ENCODE measurements around the gene SLX9. TPM values are rescaled to one million over a fixed set of nuclear protein-coding genes. Genes with fewer than 3 reads are reported as not detected.

Gene SLX9
- total RNA-seq, 1 donor from 2014 or later = 31.8 TPM

DNA sequence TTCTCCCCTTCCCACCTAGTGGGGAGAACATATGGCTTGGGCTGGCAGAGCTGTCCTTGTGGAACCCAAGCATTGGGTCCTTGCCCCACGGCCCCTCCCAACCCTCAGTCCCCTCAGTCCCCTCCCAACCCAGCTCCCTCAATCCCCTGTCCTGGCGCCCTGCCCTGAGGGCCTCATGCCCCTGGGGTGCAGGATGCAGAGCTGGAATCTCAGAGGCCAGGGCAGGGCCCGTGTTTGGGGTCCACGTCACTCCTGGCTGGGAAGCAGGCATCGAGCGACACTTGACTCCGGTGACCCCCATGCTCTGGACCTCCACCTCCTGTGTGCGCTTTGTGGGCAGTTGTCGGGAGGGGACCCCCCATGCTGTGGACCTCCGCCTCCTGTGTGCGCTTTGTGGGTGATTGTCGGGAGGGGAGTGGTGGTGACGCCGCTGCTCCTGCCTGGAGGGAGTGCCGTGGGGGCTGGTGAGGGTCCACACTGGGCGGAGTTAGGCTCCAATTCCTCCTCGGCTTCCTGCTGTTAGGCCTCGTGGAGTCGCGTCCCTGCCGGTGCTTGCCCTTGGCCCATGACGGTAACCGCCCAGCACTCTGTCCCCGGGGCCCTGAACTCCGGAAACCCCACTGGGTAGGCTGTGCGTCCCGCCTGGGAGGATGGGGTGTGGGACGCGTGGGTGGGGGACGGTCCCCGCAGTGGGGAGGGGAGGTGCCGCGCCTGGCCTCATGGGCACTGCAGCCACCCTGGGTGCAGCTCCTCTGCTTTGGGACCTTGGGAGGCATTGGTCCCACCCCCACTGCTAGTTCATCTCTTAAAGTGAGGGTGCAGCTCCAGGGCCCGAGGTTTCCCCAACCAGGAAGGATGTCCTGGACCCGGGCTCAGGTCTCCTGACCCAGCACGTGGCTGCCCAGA, 31.2 kb downstream of the SLX9 start:
- no peaks in the 10 kb centered on the region for H3K27me3 Mint-ChIP-seq (ENCODE audit: low read depth)
- peaks cover 19% of the 10 kb centered on the region for H3K4me1 Mint-ChIP-seq
- H3K9me3 Mint-ChIP-seq = no peaks in the 10 kb centered on the region
- DNase-seq (ENCODE audit: low spot score in 2 of 2, unreplicated experiment in 2 of 2) = no peak
- H3K36me3 Mint-ChIP-seq = peaks cover 18% of the 10 kb centered on the region
- H3K4me3 Mint-ChIP-seq = no peak overlapping the region
- H3K27ac Mint-ChIP-seq = no peak overlapping the region
- TF ChIP-seq, protein P1, sequence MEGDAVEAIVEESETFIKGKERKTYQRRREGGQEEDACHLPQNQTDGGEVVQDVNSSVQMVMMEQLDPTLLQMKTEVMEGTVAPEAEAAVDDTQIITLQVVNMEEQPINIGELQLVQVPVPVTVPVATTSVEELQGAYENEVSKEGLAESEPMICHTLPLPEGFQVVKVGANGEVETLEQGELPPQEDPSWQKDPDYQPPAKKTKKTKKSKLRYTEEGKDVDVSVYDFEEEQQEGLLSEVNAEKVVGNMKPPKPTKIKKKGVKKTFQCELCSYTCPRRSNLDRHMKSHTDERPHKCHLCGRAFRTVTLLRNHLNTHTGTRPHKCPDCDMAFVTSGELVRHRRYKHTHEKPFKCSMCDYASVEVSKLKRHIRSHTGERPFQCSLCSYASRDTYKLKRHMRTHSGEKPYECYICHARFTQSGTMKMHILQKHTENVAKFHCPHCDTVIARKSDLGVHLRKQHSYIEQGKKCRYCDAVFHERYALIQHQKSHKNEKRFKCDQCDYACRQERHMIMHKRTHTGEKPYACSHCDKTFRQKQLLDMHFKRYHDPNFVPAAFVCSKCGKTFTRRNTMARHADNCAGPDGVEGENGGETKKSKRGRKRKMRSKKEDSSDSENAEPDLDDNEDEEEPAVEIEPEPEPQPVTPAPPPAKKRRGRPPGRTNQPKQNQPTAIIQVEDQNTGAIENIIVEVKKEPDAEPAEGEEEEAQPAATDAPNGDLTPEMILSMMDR (IDR thresholded peaks at IDR 0.05; ENCODE audit: unreplicated experiment) = no peak

DNA sequence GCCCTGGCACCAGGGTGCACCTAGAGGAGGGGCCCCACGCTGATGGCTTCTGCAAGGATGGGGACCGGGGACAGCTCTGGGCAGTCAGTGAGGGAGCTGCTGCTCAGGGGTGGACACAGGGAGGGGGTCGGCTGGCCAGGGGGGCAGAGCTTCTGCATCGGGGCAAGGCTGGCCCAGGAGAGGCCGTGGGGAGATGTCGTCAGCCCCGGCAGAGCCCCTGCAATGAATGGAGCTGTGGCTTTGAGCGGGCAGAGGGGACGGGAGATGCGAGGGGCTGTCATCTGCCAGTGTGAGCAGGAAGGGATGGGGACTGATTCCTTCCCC, 31.8 kb downstream of the SLX9 start:
- Mint-ChIP-seq H3K36me3 (peaks cover 17% of the 10 kb centered on the region), H3K27ac (no peak overlapping the region), H3K4me3 (no peak overlapping the region), H3K4me1 (peaks cover 14% of the 10 kb centered on the region), H3K27me3 (ENCODE audit: low read depth) (no peaks in the 10 kb centered on the region), H3K9me3 (no peaks in the 10 kb centered on the region)
- TF ChIP-seq, protein P1 (IDR thresholded peaks at IDR 0.05; ENCODE audit: unreplicated experiment) = no peak
- no peak for DNase-seq (ENCODE audit: low spot score in 2 of 2, unreplicated experiment in 2 of 2)

DNA sequence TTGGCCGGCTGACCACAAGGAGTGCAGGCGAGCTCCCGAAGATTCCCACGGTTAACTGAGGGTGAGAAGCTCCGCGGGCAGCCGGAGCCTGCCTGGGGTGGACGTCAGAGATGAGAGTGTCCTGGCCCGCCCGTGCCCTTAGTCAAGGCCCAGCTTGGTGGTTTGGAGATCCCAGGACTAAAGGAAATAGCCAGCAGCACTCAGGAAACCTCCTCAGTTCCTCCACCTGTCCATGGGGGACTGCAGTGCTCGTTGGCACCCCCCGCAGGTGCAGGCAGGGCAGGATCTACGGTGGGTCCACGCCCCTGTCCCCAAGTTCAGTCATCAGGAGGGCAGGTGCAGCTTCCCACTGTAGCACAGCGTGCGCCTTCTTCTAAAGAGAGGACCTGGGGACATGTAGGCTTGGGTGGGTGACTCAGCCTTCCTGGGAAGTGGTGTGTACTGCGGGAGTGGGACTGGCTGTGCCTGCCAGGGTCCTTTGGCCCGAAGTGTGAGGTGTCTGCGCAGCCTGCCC, 32.5 kb downstream of the SLX9 start:
- Mint-ChIP-seq H3K27ac (no peak overlapping the region), H3K4me1 (peaks cover 12% of the 10 kb centered on the region), H3K9me3 (no peaks in the 10 kb centered on the region), H3K27me3 (ENCODE audit: low read depth) (no peaks in the 10 kb centered on the region), H3K4me3 (no peak overlapping the region), H3K36me3 (peaks cover 17% of the 10 kb centered on the region)
- TF ChIP-seq, protein P1 (IDR thresholded peaks at IDR 0.05; ENCODE audit: unreplicated experiment) = no peak
- DNase-seq (ENCODE audit: low spot score in 2 of 2, unreplicated experiment in 2 of 2) = no peak

DNA sequence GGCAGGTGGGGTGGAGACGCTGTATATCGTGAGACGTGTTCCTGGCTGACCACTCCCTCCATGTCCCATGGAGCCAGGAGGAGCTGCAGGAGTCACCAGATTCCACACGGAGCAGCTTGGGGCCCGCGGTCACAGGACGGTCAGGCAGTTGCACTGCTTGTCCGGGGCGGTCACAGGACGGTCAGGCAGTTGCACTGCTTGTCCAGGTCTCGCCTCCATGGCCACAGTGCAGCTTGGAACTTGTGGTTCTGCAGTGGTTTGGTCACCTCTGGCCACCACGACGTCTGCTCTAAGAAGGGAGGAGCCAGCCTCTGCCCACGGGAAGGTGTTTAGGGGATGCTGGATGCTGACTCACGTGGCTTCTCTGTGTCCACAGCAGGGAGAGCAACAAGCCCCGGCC, 33.0 kb downstream of the SLX9 start:
- TF ChIP-seq, protein P1 (IDR thresholded peaks at IDR 0.05; ENCODE audit: unreplicated experiment) = no peak
- H3K36me3 Mint-ChIP-seq = peaks cover 17% of the 10 kb centered on the region
- no peaks in the 10 kb centered on the region for H3K27me3 Mint-ChIP-seq (ENCODE audit: low read depth)
- no peak for DNase-seq (ENCODE audit: low spot score in 2 of 2, unreplicated experiment in 2 of 2)
- no peak overlapping the region for H3K4me3 Mint-ChIP-seq
- H3K4me1 Mint-ChIP-seq = peaks cover 12% of the 10 kb centered on the region
- no peak overlapping the region for H3K27ac Mint-ChIP-seq
- no peaks in the 10 kb centered on the region for H3K9me3 Mint-ChIP-seq

DNA sequence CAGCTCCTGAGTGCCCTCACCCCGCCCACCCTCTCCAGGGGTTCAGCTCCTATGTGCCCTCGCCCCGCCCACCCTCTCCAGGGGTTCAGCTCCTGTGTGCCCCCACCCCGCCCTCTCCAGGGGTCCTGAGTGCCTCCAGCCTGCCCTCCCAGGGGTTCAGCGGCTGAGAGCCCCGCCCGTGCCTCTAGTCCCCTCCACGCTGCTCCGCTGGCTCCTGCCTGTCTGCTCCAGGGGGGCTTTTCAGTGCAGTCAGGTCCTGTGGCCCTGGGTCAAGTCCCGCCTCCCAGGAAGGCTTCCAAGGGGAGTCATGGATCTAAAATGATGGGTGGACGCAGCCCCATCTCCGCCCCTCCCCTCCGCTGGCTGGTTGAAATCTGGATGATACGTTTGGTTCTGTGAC, 33.8 kb downstream of the SLX9 start:
- H3K4me1 Mint-ChIP-seq = peaks cover 12% of the 10 kb centered on the region
- H3K27me3 Mint-ChIP-seq (ENCODE audit: low read depth) = no peaks in the 10 kb centered on the region
- no peak for DNase-seq (ENCODE audit: low spot score in 2 of 2, unreplicated experiment in 2 of 2)
- H3K4me3 Mint-ChIP-seq = no peak overlapping the region
- TF ChIP-seq, protein P1 (IDR thresholded peaks at IDR 0.05; ENCODE audit: unreplicated experiment) = no peak
- no peak overlapping the region for H3K27ac Mint-ChIP-seq
- peaks cover 19% of the 10 kb centered on the region for H3K36me3 Mint-ChIP-seq
- H3K9me3 Mint-ChIP-seq = no peaks in the 10 kb centered on the region
